BE2C (cell line): Measurements from ENCODE around the gene HPDL. TPM values are rescaled to one million over a fixed set of nuclear protein-coding genes. Genes with fewer than 3 reads are reported as not detected.
"Not testable (repeated sequence)": the region's sequence is repeated elsewhere in the genome, so short reads cannot be mapped to it uniquely, and the experiment has no call there.

ENCODE experiments used
- DNase-seq: peaks from one replicate; pipeline ENCODE4 v3.0.0-alpha.2; 2020
- H3K27me3 ChIP-seq: fragments of 250-450 bp; sonication (Bioruptor Pico); 2 replicates; pipeline ENCODE4 v1.5.1; 2020; ENCODE audit warnings: mild to moderate bottlenecking
- H3K36me3 ChIP-seq: fragments of 250-450 bp; sonication (Bioruptor Pico); 2 replicates; pipeline ENCODE4 v1.5.1; 2020; ENCODE audit warnings: mild to moderate bottlenecking
- H3K4me1 ChIP-seq: fragments of 250-450 bp; sonication (Bioruptor Pico); 2 replicates; pipeline ENCODE4 v1.5.1; 2020
- H3K4me3 ChIP-seq: 2 replicates; pipeline ENCODE4 v1.5.1; 2011; ENCODE audit warnings: low read depth, low read length
- H3K9me3 ChIP-seq: fragments of 250-450 bp; sonication (Bioruptor Pico); 2 replicates; pipeline ENCODE4 v1.5.1; 2020
- CTCF ChIP-seq: IDR thresholded peaks from 2 replicates; pipeline ENCODE4 v1.5.1; 2012; ENCODE audit warnings: mild to moderate bottlenecking, low read depth, low read length
- polyA plus RNA-seq: library from polyadenylated mRNA; unstranded; fragments of >200 nt; gene quantifications from one replicate; pipeline ENCODE4 v1.2.1, GENCODE V29; 2012; ENCODE audit warnings: low read depth, missing spikeins; ENCODE audit not compliant: insufficient read length, insufficient read depth

The HPDL gene
- 6.4 TPM for polyA plus RNA-seq

GRCh38 chr1:45326627-45327623 is at the start of gene HPDL:
TSS of gene HPDL (plus strand) at chr1:45326895. CDS start at chr1:45327149, 254 bp downstream.
- DNase-seq = peak; percentile 76
- Histone ChIP-seq H3K4me1 (no peaks in the 10 kb centered on the region; the same call in 1 of the 2 replicates), H3K4me3 (peak within 1 kb of the TSS; percentile 44), H3K36me3 (no peaks in the 10 kb centered on the region), H3K27me3 (no peaks in the 10 kb centered on the region), H3K9me3 (no peaks in the 10 kb centered on the region)
- TF ChIP-seq CTCF = no peak

- no peak for TF ChIP-seq CTCF
- Histone ChIP-seq H3K4me3 (no peak overlapping the region), H3K36me3 (no peaks in the 10 kb centered on the region), H3K9me3 (no peaks in the 10 kb centered on the region), H3K4me1 (no peaks in the 10 kb centered on the region), H3K27me3 (no peaks in the 10 kb centered on the region)
- DNase-seq = no peak
Observed at GRCh38 chr1:45282351-45282750, 44.3 kb upstream of the HPDL start.

GRCh38 chr1:45284858-45285257 is 41.8 kb upstream of the HPDL start:
- not testable (repeated sequence) for H3K4me1 ChIP-seq, H3K36me3 ChIP-seq, DNase-seq, H3K9me3 ChIP-seq, H3K4me3 ChIP-seq, H3K27me3 ChIP-seq

- not testable (repeated sequence) for H3K4me1 ChIP-seq, H3K36me3 ChIP-seq, DNase-seq, H3K9me3 ChIP-seq, H3K27me3 ChIP-seq, H3K4me3 ChIP-seq
Observed at GRCh38 chr1:45286521-45286920, 40.2 kb upstream of the HPDL start.

- not testable (repeated sequence) for H3K4me1 ChIP-seq, H3K27me3 ChIP-seq, H3K9me3 ChIP-seq, DNase-seq, H3K4me3 ChIP-seq, H3K36me3 ChIP-seq
Observed at GRCh38 chr1:45291002-45291401, 35.7 kb upstream of the HPDL start.

- H3K4me1 ChIP-seq = no peaks in the 10 kb centered on the region
- H3K9me3 ChIP-seq = no peaks in the 10 kb centered on the region
- no peak overlapping the region for H3K4me3 ChIP-seq
- no peaks in the 10 kb centered on the region for H3K36me3 ChIP-seq
- DNase-seq = no peak
- no peaks in the 10 kb centered on the region for H3K27me3 ChIP-seq
- TF ChIP-seq CTCF = no peak
Observed at GRCh38 chr1:45291716-45292115, 35.0 kb upstream of the HPDL start.

- Histone ChIP-seq H3K36me3 (no peaks in the 10 kb centered on the region), H3K4me1 (no peaks in the 10 kb centered on the region), H3K4me3 (no peak overlapping the region), H3K9me3 (no peaks in the 10 kb centered on the region), H3K27me3 (no peaks in the 10 kb centered on the region)
- no peak for DNase-seq
- no peak for TF ChIP-seq CTCF
Observed at GRCh38 chr1:45297666-45298356, 28.9 kb upstream of the HPDL start.
